H9 (cell line): ENCODE measurements around the gene WDR59. TPM values are rescaled to one million over a fixed set of nuclear protein-coding genes. Genes with fewer than 3 reads are reported as not detected.

Experiments used
- DNase-seq: peaks from one replicate; pipeline ENCODE4 v3.0.0-alpha.2; 2017
- H2AFZ ChIP-seq: one replicate; pipeline ENCODE4 v1.6.1; 2013; ENCODE audit warnings: mild to moderate bottlenecking, low read length, control low read depth, moderate library complexity
- H2AK5ac ChIP-seq: 2 replicates; pipeline ENCODE4 v1.6.1; 2013; ENCODE audit warnings: low read length, control low read depth, mixed read lengths; ENCODE audit not compliant: insufficient read length
- H2BK120ac ChIP-seq: one replicate; pipeline ENCODE4 v1.6.1; 2013; ENCODE audit warnings: low read depth, mild to moderate bottlenecking, low read length, control low read depth, inconsistent platforms; ENCODE audit not compliant: poor library complexity, severe bottlenecking
- H2BK12ac ChIP-seq: 2 replicates; pipeline ENCODE4 v1.6.1; 2013; ENCODE audit warnings: low read length, control low read depth, mixed read lengths, low read depth; ENCODE audit not compliant: insufficient read length
- H2BK15ac ChIP-seq: 2 replicates; pipeline ENCODE4 v1.6.1; 2013; ENCODE audit warnings: low read depth, low read length, control low read depth
- H2BK20ac ChIP-seq: one replicate; pipeline ENCODE4 v1.6.1; 2013; ENCODE audit warnings: low read depth, mild to moderate bottlenecking, low read length, control low read depth, inconsistent platforms; ENCODE audit not compliant: poor library complexity, severe bottlenecking
- H2BK5ac ChIP-seq: 2 replicates; pipeline ENCODE4 v1.6.1; 2013; ENCODE audit warnings: low read length, control low read depth, mixed read lengths; ENCODE audit not compliant: insufficient read length
- H3K14ac ChIP-seq: 2 replicates; pipeline ENCODE4 v1.6.1; 2013; ENCODE audit warnings: low read length, control low read depth; ENCODE audit not compliant: insufficient read depth
- H3K18ac ChIP-seq: 2 replicates; pipeline ENCODE4 v1.6.1; 2013; ENCODE audit warnings: low read depth, mild to moderate bottlenecking, mixed read lengths, low read length, control low read depth; ENCODE audit not compliant: insufficient read length
- H3K23ac ChIP-seq: 2 replicates; pipeline ENCODE4 v1.6.1; 2013; ENCODE audit warnings: low read length, control low read depth, mixed read lengths, low read depth; ENCODE audit not compliant: insufficient read length
- H3K23me2 ChIP-seq: 2 replicates; pipeline ENCODE4 v1.6.1; 2013; ENCODE audit warnings: low read depth, mild to moderate bottlenecking, mixed read lengths, low read length, control low read depth; ENCODE audit not compliant: insufficient read length, poor library complexity, severe bottlenecking
- H3K27ac ChIP-seq: 2 replicates; pipeline ENCODE4 v1.5.1; 2013; ENCODE audit warnings: low read length, control low read depth, mixed read lengths, low read depth; ENCODE audit not compliant: insufficient read length
- H3K27me3 ChIP-seq: 2 replicates; pipeline ENCODE4 v1.6.1; 2013; ENCODE audit warnings: low read length, control low read depth, inconsistent platforms; ENCODE audit not compliant: insufficient read depth
- H3K4ac ChIP-seq: 2 replicates; pipeline ENCODE4 v1.6.1; 2013; ENCODE audit warnings: low read depth, mild to moderate bottlenecking, control low read depth, inconsistent platforms, low read length, moderate library complexity
- H3K4me1 ChIP-seq: 2 replicates; pipeline ENCODE4 v1.6.1; 2013; ENCODE audit warnings: low read length, control low read depth, inconsistent platforms; ENCODE audit not compliant: insufficient read depth
- H3K4me2 ChIP-seq: 2 replicates; pipeline ENCODE4 v1.6.1; 2013; ENCODE audit warnings: low read length, control low read depth, mixed read lengths; ENCODE audit not compliant: insufficient read length, insufficient read depth
- H3K56ac ChIP-seq: 2 replicates; pipeline ENCODE4 v1.6.1; 2013; ENCODE audit warnings: low read depth, mild to moderate bottlenecking, mixed read lengths, low read length, control low read depth; ENCODE audit not compliant: insufficient read length
- H3K79me1 ChIP-seq: 2 replicates; pipeline ENCODE4 v1.6.1; 2013; ENCODE audit warnings: low read depth, mild to moderate bottlenecking, moderate library complexity, low read length, control low read depth, inconsistent platforms; ENCODE audit not compliant: insufficient read depth, poor library complexity, severe bottlenecking
- H3K79me2 ChIP-seq: 2 replicates; pipeline ENCODE4 v1.6.1; 2013; ENCODE audit warnings: low read length, control low read depth, inconsistent platforms; ENCODE audit not compliant: insufficient read depth
- H3K9ac ChIP-seq: 2 replicates; pipeline ENCODE4 v1.6.1; 2013; ENCODE audit warnings: low read length, control low read depth, mixed read lengths; ENCODE audit not compliant: insufficient read length; ENCODE audit errors: extremely low read depth
- H3K9me3 ChIP-seq: one replicate; pipeline ENCODE4 v1.6.1; 2013; ENCODE audit warnings: low read depth, low read length, inconsistent platforms; ENCODE audit not compliant: control insufficient read depth
- H3T11ph ChIP-seq: one replicate; pipeline ENCODE4 v1.6.1; 2013; ENCODE audit warnings: mild to moderate bottlenecking, low read length, control low read depth, inconsistent platforms
- H4K20me1 ChIP-seq: one replicate; pipeline ENCODE4 v1.6.1; 2013; ENCODE audit not compliant: control insufficient read depth, insufficient read length, insufficient read depth
- H4K5ac ChIP-seq: 2 replicates; pipeline ENCODE4 v1.6.1; 2013; ENCODE audit warnings: low read depth, mild to moderate bottlenecking, mixed read lengths, low read length, control low read depth; ENCODE audit not compliant: insufficient read length
- H4K8ac ChIP-seq: replicated peaks from 2 replicates; pipeline ENCODE4 v1.6.1; 2013; ENCODE audit warnings: low read length, control low read depth, mixed read lengths, low read depth; ENCODE audit not compliant: insufficient read length
- H4K91ac ChIP-seq: 2 replicates; pipeline ENCODE4 v1.6.1; 2013; ENCODE audit warnings: low read depth, mild to moderate bottlenecking, moderate library complexity, mixed read lengths, low read length, control low read depth; ENCODE audit not compliant: insufficient read length
- H3K27ac Mint-ChIP-seq, 3 experiments: 2 replicates in 2 of 3; 3 replicates in 1 of 3; pipeline ENCODE4 v1.8.0; 2020 to 2021; ENCODE audit warnings: mixed read lengths in 3 of 3, mild to moderate bottlenecking in 1 of 3, moderate library complexity in 1 of 3
- H3K27me3 Mint-ChIP-seq: 2 replicates; pipeline ENCODE4 v1.8.0; 2021; ENCODE audit warnings: low read depth, mild to moderate bottlenecking, moderate library complexity, mixed read lengths
- H3K36me3 Mint-ChIP-seq, 3 experiments: 2 replicates in 2 of 3; 3 replicates in 1 of 3; pipeline ENCODE4 v1.8.0; 2020 to 2021; ENCODE audit warnings: low read depth in 3 of 3, mixed read lengths in 3 of 3; ENCODE audit not compliant: insufficient read depth in 1 of 3
- H3K4me1 Mint-ChIP-seq, 2 experiments: 2 replicates each; pipeline ENCODE4 v1.8.0; 2020; ENCODE audit warnings: mixed read lengths in 2 of 2
- H3K4me3 Mint-ChIP-seq, 2 experiments: 2 replicates in 1 of 2; 3 replicates in 1 of 2; pipeline ENCODE4 v1.8.0; 2020 to 2021; ENCODE audit warnings: mild to moderate bottlenecking in 2 of 2, mixed read lengths in 2 of 2, moderate library complexity in 1 of 2
- H3K9me3 Mint-ChIP-seq, 2 experiments: 2 replicates in 1 of 2; 3 replicates in 1 of 2; pipeline ENCODE4 v1.8.0; 2020; ENCODE audit warnings: mild to moderate bottlenecking in 2 of 2, mixed read lengths in 2 of 2, moderate library complexity in 1 of 2
- WGBS: extraction: QIAGEN DNeasy Blood & Tissue Kit; methylation state at CpG from one replicate; pipeline ENCODE4 v1.1.7; 2013; ENCODE audit warnings: missing lambda C conversion rate, low lambda C conversion rate, mixed read lengths; ENCODE audit not compliant: insufficient read length; ENCODE audit errors: extremely low coverage; 5-methylcytosine and 5-hydroxymethylcytosine counted together
- total RNA-seq: library from RNA; stranded (reverse); gene quantifications from 2 replicates; pipeline ENCODE4 v1.2.1, GENCODE V29; 2021
- TF ChIP-seq, protein P1 (sequence below): fragments of 200-600 bp; sonication (generic); conservative IDR thresholded peaks from 3 replicates; pipeline ENCODE4 v1.8.0; 2021; ENCODE audit warnings: antibody characterized with exemption, mild to moderate bottlenecking

WDR59 gene
- total RNA-seq, 1 experiment from 2014 or later: 97.5 TPM

DNA sequence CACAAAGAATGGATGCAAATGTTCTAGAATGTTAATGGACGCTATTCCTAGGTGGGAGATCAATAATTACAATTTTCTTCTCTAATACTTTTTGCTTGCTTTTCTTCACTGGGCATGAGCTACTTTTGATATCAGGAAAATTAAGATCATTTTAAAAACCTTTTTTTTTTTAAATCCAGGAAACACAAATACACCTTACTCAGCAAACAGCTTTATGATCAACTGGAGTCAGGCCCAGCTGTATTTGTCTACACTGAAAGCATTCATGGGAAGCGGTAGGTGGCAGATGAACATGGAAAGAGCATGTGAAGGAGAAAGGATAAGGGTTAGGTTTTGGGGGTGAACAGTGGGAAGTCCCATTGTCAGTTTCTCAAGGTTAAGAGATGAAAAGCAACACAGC lies 97.8 kb downstream of the WDR59 start:
- H3K27ac Mint-ChIP-seq: no peak overlapping the region
- Histone ChIP-seq H4K91ac (no peak overlapping the region), H4K20me1 (no peaks in the 10 kb centered on the region), H2AK5ac (no peak overlapping the region), H3K23me2 (no peaks in the 10 kb centered on the region), H3K79me2 (no peaks in the 10 kb centered on the region), H2BK15ac (no peak overlapping the region), H3K4me1 (no peaks in the 10 kb centered on the region), H3K79me1 (no peaks in the 10 kb centered on the region), H2BK20ac (no peak overlapping the region), H3K18ac (no peak overlapping the region), H4K5ac (no peak overlapping the region), H2BK5ac (no peak overlapping the region), H2BK120ac (no peak overlapping the region), H2AFZ (no peak overlapping the region), H3K14ac (no peak overlapping the region), H3T11ph (no peak overlapping the region), H3K9me3 (no peaks in the 10 kb centered on the region), H3K27ac (no peak overlapping the region), H3K9ac (no peak overlapping the region), H3K4ac (no peak overlapping the region), H4K8ac (no peak overlapping the region), H2BK12ac (no peak overlapping the region), H3K4me2 (no peak overlapping the region), H3K27me3 (no peaks in the 10 kb centered on the region), H3K56ac (no peak overlapping the region), H3K23ac (no peak overlapping the region)
- no peaks in the 10 kb centered on the region for H3K27me3 Mint-ChIP-seq
- no peak for DNase-seq
- no peak overlapping the region for H3K4me3 Mint-ChIP-seq
- no CpG with 5 or more reads among the region's 2 CpGs for WGBS
- no peaks in the 10 kb centered on the region for H3K4me1 Mint-ChIP-seq
- TF ChIP-seq, protein P1, sequence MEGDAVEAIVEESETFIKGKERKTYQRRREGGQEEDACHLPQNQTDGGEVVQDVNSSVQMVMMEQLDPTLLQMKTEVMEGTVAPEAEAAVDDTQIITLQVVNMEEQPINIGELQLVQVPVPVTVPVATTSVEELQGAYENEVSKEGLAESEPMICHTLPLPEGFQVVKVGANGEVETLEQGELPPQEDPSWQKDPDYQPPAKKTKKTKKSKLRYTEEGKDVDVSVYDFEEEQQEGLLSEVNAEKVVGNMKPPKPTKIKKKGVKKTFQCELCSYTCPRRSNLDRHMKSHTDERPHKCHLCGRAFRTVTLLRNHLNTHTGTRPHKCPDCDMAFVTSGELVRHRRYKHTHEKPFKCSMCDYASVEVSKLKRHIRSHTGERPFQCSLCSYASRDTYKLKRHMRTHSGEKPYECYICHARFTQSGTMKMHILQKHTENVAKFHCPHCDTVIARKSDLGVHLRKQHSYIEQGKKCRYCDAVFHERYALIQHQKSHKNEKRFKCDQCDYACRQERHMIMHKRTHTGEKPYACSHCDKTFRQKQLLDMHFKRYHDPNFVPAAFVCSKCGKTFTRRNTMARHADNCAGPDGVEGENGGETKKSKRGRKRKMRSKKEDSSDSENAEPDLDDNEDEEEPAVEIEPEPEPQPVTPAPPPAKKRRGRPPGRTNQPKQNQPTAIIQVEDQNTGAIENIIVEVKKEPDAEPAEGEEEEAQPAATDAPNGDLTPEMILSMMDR: no peak
- peaks cover 35 to 84% (median 69%) of the 10 kb centered on the region in 3 experiments for H3K36me3 Mint-ChIP-seq
- H3K9me3 Mint-ChIP-seq: no peaks in the 10 kb centered on the region
